ENCODE results near the gene TLX1. TPM values are rescaled to one million over a fixed set of nuclear protein-coding genes. Genes with fewer than 3 reads are reported as not detected.
A peak's percentile ranks its signal among the peaks of the same experiment; 100 is the strongest.

The TLX1 gene
- total and polyA plus RNA-seq, 4 donors: 0.13 TPM; not detected in 3

DNA sequence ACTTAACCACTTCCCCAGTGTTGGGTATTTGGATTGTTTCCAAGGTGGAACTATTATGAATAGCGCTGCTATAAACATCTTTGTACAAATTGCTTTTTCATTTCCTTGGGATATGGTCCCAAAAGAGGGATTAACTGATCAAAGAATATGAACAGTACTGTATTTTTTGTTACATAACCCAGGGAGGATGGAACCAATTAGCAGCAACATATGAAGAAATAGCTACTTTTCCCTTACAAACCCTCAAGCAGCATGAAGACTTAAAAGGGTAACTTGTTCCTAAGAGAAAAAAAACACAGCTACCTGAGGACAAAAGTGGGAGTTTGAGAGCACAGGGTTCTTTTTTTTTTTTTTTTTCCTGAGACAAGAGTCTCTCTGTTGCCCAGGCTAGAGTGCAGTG is 13.1 kb upstream of the TLX1 start:
- Histone ChIP-seq H3K27ac (ENCODE audit: low read depth in 1 of 2, low read length in 2 of 2) (no peak overlapping the region), H3K27me3 (ENCODE audit: control insufficient read depth in 1 of 2, insufficient read depth in 2 of 2, low read length in 1 of 2) (peaks cover 0 to 1% of the 10 kb centered on the region in 2 donors), H3K36me3 (ENCODE audit: control insufficient read depth in 1 of 2, insufficient read depth in 2 of 2, low read length in 1 of 2) (no peaks in the 10 kb centered on the region), H3K4me1 (ENCODE audit: control insufficient read depth in 1 of 2, insufficient read depth in 2 of 2, low read length in 2 of 2) (no peaks in the 10 kb centered on the region), H3K9me3 (ENCODE audit: control insufficient read depth, low read length) (no peaks in the 10 kb centered on the region), H3K4me3 (ENCODE audit: low read length in 2 of 2) (no peak overlapping the region)
- DNase-seq: no peak
- intact Hi-C loops (cut with DNase I): no loop called here
- no peak for ATAC-seq (ENCODE audit: low FRiP score)
- WGBS, 2 donors: 82 to 85% methylated on average over 1 of the region's 1 CpG

DNA sequence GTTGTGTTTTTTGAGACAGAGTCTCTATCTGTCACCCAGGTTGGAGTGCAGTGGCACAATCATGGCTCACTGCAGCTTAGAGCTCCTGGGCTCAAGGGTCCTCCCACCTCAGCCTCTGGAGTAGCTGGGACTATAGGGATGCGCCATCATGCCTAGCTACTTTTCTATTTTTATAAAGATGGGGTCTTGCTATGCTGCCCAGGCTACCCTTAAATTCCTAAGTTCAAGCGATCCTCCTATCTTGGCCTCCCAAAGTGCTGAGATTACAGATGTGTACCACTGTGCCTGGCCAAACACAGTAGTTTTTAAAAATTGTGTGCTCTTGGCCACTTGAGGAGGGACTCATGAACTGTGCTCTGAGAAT is 10.6 kb upstream of the TLX1 start:
- 89 to 92% methylated on average over 2 of the region's 2 CpGs for WGBS, 2 donors

GRCh38 chr10:101120884-101121653 is 10.0 kb upstream of the TLX1 start:
- no peaks in the 10 kb centered on the region for H3K36me3 ChIP-seq (ENCODE audit: control insufficient read depth in 1 of 2, insufficient read depth in 2 of 2, low read length in 1 of 2)

More for the DNA sequence above, 10.6 kb upstream of the TLX1 start:
- DNase-seq: peak in 1 of 2 donors; percentile 11
- Histone ChIP-seq H3K27me3 (ENCODE audit: control insufficient read depth in 1 of 2, insufficient read depth in 2 of 2, low read length in 1 of 2) (no peaks in the 10 kb centered on the region), H3K36me3 (ENCODE audit: control insufficient read depth in 1 of 2, insufficient read depth in 2 of 2, low read length in 1 of 2) (no peaks in the 10 kb centered on the region), H3K27ac (ENCODE audit: low read depth in 1 of 2, low read length in 2 of 2) (no peak overlapping the region), H3K4me3 (ENCODE audit: low read length in 2 of 2) (peak overlapping the region; percentile 11 to 48), H3K9me3 (ENCODE audit: control insufficient read depth, low read length) (no peaks in the 10 kb centered on the region), H3K4me1 (ENCODE audit: control insufficient read depth in 1 of 2, insufficient read depth in 2 of 2, low read length in 2 of 2) (no peaks in the 10 kb centered on the region)
- intact Hi-C loops (cut with DNase I): no loop called here
- no peak for ATAC-seq (ENCODE audit: low FRiP score)

DNA sequence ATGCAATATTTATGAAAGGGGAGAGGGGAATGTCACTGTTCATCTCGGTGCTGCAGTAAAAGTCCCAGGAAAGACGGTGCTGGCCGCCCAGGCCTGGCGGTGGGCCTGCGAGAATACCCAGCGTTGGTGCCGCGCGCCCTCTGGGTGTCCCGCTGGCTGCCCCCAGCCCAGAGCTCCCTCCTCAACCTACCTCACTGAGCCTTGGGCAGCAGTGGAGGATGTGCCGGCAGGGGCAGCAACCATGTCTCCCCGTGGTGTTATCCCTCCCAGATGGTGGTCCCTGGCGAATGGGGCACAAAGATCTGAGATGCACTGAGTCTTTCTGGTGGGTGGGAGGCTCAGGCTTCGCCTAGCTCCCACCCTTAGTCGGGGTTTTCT is 9.5 kb upstream of the TLX1 start:
- Histone ChIP-seq H3K9me3 (ENCODE audit: control insufficient read depth, low read length) (no peaks in the 10 kb centered on the region), H3K36me3 (ENCODE audit: control insufficient read depth in 1 of 2, insufficient read depth in 2 of 2, low read length in 1 of 2) (no peaks in the 10 kb centered on the region), H3K4me1 (ENCODE audit: control insufficient read depth in 1 of 2, insufficient read depth in 2 of 2, low read length in 2 of 2) (no peaks in the 10 kb centered on the region), H3K27me3 (ENCODE audit: control insufficient read depth in 1 of 2, insufficient read depth in 2 of 2, low read length in 1 of 2) (no peaks in the 10 kb centered on the region), H3K27ac (ENCODE audit: low read depth in 1 of 2, low read length in 2 of 2) (no peak overlapping the region), H3K4me3 (ENCODE audit: low read length in 2 of 2) (peak overlapping the region in 1 of 2 donors; percentile 11)
- 8 to 9% methylated on average over 15 of the region's 15 CpGs for WGBS, 2 donors
- intact Hi-C loops (cut with DNase I): no loop called here
- peak in 1 of 2 donors; percentile 65 for DNase-seq
- no peak for ATAC-seq (ENCODE audit: low FRiP score)

More at GRCh38 chr10:101120884-101121653, 10.0 kb upstream of the TLX1 start:
- H3K27me3 ChIP-seq (ENCODE audit: control insufficient read depth in 1 of 2, insufficient read depth in 2 of 2, low read length in 1 of 2): no peaks in the 10 kb centered on the region
- no peaks in the 10 kb centered on the region for H3K9me3 ChIP-seq (ENCODE audit: control insufficient read depth, low read length)
- H3K4me1 ChIP-seq (ENCODE audit: control insufficient read depth in 1 of 2, insufficient read depth in 2 of 2, low read length in 2 of 2): no peaks in the 10 kb centered on the region
- intact Hi-C loops (cut with DNase I): no loop called here
- peak overlapping the region; percentile 11 to 48 for H3K4me3 ChIP-seq (ENCODE audit: low read length in 2 of 2)
- 8 to 10% methylated on average over 41 of the region's 41 CpGs for WGBS, 2 donors
- DNase-seq (peak in 1 of 2 donors; percentile 68), ATAC-seq (ENCODE audit: low FRiP score) (no peak)
- no peak overlapping the region for H3K27ac ChIP-seq (ENCODE audit: low read depth in 1 of 2, low read length in 2 of 2)

- whole genome bisulfite sequencing, 2 donors: 34 to 41% methylated on average over 16 of the region's 16 CpGs
- Histone ChIP-seq H3K27me3 (ENCODE audit: control insufficient read depth in 1 of 2, insufficient read depth in 2 of 2, low read length in 1 of 2) (no peaks in the 10 kb centered on the region), H3K27ac (ENCODE audit: low read depth in 1 of 2, low read length in 2 of 2) (no peak overlapping the region), H3K36me3 (ENCODE audit: control insufficient read depth in 1 of 2, insufficient read depth in 2 of 2, low read length in 1 of 2) (no peaks in the 10 kb centered on the region), H3K9me3 (ENCODE audit: control insufficient read depth, low read length) (no peaks in the 10 kb centered on the region), H3K4me3 (ENCODE audit: low read length in 2 of 2) (no peak overlapping the region), H3K4me1 (ENCODE audit: control insufficient read depth in 1 of 2, insufficient read depth in 2 of 2, low read length in 2 of 2) (no peaks in the 10 kb centered on the region)
- intact Hi-C loops (cut with DNase I): no loop called here
- no peak for ATAC-seq (ENCODE audit: low FRiP score)
- peak in 1 of 2 donors; percentile 57 for DNase-seq
These were observed 8.6 kb upstream of the TLX1 start for GRCh38 chr10:101122270-101123084.

- Histone ChIP-seq H3K27ac (ENCODE audit: low read depth in 1 of 2, low read length in 2 of 2) (no peak overlapping the region), H3K9me3 (ENCODE audit: control insufficient read depth, low read length) (no peaks in the 10 kb centered on the region), H3K4me1 (ENCODE audit: control insufficient read depth in 1 of 2, insufficient read depth in 2 of 2, low read length in 2 of 2) (no peaks in the 10 kb centered on the region), H3K36me3 (ENCODE audit: control insufficient read depth in 1 of 2, insufficient read depth in 2 of 2, low read length in 1 of 2) (no peaks in the 10 kb centered on the region), H3K4me3 (ENCODE audit: low read length in 2 of 2) (no peak overlapping the region), H3K27me3 (ENCODE audit: control insufficient read depth in 1 of 2, insufficient read depth in 2 of 2, low read length in 1 of 2) (no peaks in the 10 kb centered on the region)
- no peak for ATAC-seq (ENCODE audit: low FRiP score)
- 1 to 2% methylated on average over 53 to 58 of the region's 58 CpGs for WGBS, 2 donors
- intact Hi-C loops (cut with DNase I): no loop called here
- peak in 1 of 2 donors; percentile 77 for DNase-seq
These were observed 7.8 kb upstream of the TLX1 start for GRCh38 chr10:101123085-101123814.

DNA sequence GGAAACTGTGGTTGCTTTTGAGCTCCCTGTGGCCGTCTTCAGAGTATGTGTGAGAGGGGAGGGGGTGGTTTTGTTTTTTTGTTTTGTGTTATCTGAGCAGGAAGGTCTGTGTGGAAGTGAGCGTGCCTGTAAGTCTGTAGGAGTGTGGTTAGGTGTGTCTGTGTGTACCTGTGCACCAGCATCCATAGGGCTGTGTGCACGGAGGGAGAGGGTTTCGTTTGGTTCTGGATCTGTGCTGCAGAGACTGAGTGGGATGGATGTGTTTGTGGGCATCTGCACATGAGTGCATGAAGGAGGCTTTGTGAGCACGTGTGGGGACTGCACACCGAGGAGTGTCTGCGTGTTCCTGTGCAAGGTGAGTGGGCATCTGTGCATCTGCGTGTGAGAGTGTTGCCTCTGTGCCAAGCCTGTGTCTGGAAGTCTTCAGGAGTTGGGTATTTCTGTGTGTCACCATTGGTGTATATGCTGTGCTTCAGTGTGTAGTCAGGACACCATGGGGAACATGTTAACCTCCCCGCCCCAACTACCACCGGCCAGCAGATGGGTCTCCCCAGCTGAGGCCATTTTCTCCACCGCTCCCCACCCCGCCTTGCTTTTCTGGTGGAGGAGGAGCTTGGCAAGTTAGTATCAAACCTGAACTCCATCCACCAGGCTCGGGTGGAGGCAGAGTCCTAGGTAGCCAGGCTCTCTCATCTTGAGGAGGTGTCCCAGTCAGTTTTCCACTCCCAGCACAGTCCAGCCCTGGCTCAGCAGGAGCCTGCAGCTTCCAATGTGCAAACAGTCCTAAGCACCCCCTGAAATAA is 7.1 kb upstream of the TLX1 start:
- no peaks in the 10 kb centered on the region for H3K4me1 ChIP-seq (ENCODE audit: control insufficient read depth in 1 of 2, insufficient read depth in 2 of 2, low read length in 2 of 2)
- H3K4me3 ChIP-seq (ENCODE audit: low read length in 2 of 2): no peak overlapping the region
- WGBS, 2 donors: 25 to 37% methylated on average over 13 of the region's 13 CpGs
- DNase-seq (peak in 1 of 2 donors; percentile 41), ATAC-seq (ENCODE audit: low FRiP score) (no peak)
- H3K36me3 ChIP-seq (ENCODE audit: control insufficient read depth in 1 of 2, insufficient read depth in 2 of 2, low read length in 1 of 2): no peaks in the 10 kb centered on the region
- H3K27ac ChIP-seq (ENCODE audit: low read depth in 1 of 2, low read length in 2 of 2): no peak overlapping the region
- H3K27me3 ChIP-seq (ENCODE audit: control insufficient read depth in 1 of 2, insufficient read depth in 2 of 2, low read length in 1 of 2): no peaks in the 10 kb centered on the region
- intact Hi-C loops (cut with DNase I): no loop called here
- H3K9me3 ChIP-seq (ENCODE audit: control insufficient read depth, low read length): no peaks in the 10 kb centered on the region

- Histone ChIP-seq H3K27me3 (ENCODE audit: control insufficient read depth in 1 of 2, insufficient read depth in 2 of 2, low read length in 1 of 2) (no peaks in the 10 kb centered on the region), H3K4me1 (ENCODE audit: control insufficient read depth in 1 of 2, insufficient read depth in 2 of 2, low read length in 2 of 2) (no peaks in the 10 kb centered on the region), H3K27ac (ENCODE audit: low read depth in 1 of 2, low read length in 2 of 2) (no peak overlapping the region), H3K9me3 (ENCODE audit: control insufficient read depth, low read length) (no peaks in the 10 kb centered on the region), H3K4me3 (ENCODE audit: low read length in 2 of 2) (no peak overlapping the region), H3K36me3 (ENCODE audit: control insufficient read depth in 1 of 2, insufficient read depth in 2 of 2, low read length in 1 of 2) (no peaks in the 10 kb centered on the region)
- DNase-seq: peak in 1 of 2 donors; percentile 26
- intact Hi-C loops (cut with DNase I): no loop called here
- ATAC-seq (ENCODE audit: low FRiP score): no peak
- 78 to 85% methylated on average over 5 of the region's 5 CpGs for WGBS, 2 donors
These were observed 6.2 kb upstream of the TLX1 start for GRCh38 chr10:101124933-101125332.
